HG03460 (cell line): ENCODE measurements around the gene MCM6.
A peak's percentile ranks its signal among the peaks of the same experiment; 100 is the strongest.
"Not testable (repeated sequence)": the region's sequence is repeated elsewhere in the genome, so short reads cannot be mapped to it uniquely, and the experiment has no call there.

ENCODE experiments used
- ATAC-seq: cut with Tn5 transposase; IDR thresholded peaks from one replicate; pipeline ENCODE4 v1.9.1; 2021; ENCODE audit not compliant: unreplicated experiment

Gene MCM6

GRCh38 chr2:135822855-135823254, 53.4 kb downstream of the MCM6 start:
- ATAC-seq = no peak

GRCh38 chr2:135821190-135821589, 55.1 kb downstream of the MCM6 start:
- ATAC-seq = no peak

GRCh38 chr2:135820003-135820618, 56.1 kb downstream of the MCM6 start:
- ATAC-seq = peak; percentile 90

- ATAC-seq = no peak
Observed at GRCh38 chr2:135818937-135819610, 57.2 kb downstream of the MCM6 start.

- no peak for ATAC-seq
Observed at GRCh38 chr2:135817951-135818350, 58.3 kb downstream of the MCM6 start.

- no peak for ATAC-seq
Observed at GRCh38 chr2:135817466-135817865, 58.8 kb downstream of the MCM6 start.

GRCh38 chr2:135815269-135815668, 61.0 kb downstream of the MCM6 start:
- ATAC-seq = no peak

GRCh38 chr2:135812907-135813511, 63.2 kb downstream of the MCM6 start:
- no peak for ATAC-seq

- not testable (repeated sequence) for ATAC-seq
Observed at GRCh38 chr2:135807874-135808273, 68.4 kb downstream of the MCM6 start.

GRCh38 chr2:135803278-135803677, 73.0 kb downstream of the MCM6 start:
- ATAC-seq = no peak

GRCh38 chr2:135802350-135802749, 73.9 kb downstream of the MCM6 start:
- no peak for ATAC-seq

- ATAC-seq = no peak
Observed at GRCh38 chr2:135800513-135801460, 75.5 kb downstream of the MCM6 start.

- no peak for ATAC-seq
Observed at GRCh38 chr2:135799738-135800137, 76.5 kb downstream of the MCM6 start.

- ATAC-seq = no peak
Observed at GRCh38 chr2:135798762-135799161, 77.5 kb downstream of the MCM6 start.

GRCh38 chr2:135798275-135798705, 78.0 kb downstream of the MCM6 start:
- ATAC-seq = no peak

- ATAC-seq = peak; percentile 62
Observed at GRCh38 chr2:135797497-135798274, 78.6 kb downstream of the MCM6 start.

- no peak for ATAC-seq
Observed at GRCh38 chr2:135796606-135797005, 79.6 kb downstream of the MCM6 start.

- ATAC-seq = not testable (repeated sequence)
Observed at GRCh38 chr2:135795641-135796040, 80.6 kb downstream of the MCM6 start.

GRCh38 chr2:135792401-135793150, 83.7 kb downstream of the MCM6 start:
- no peak for ATAC-seq
